AG10803 (cell line): ENCODE measurements around the gene TGFBR2.

Experiments
- DNase-seq: peaks from one replicate; pipeline ENCODE4 v3.0.0; 2010; ENCODE audit warnings: low read depth
- H3K4me3 ChIP-seq: 2 replicates; pipeline ENCODE4 v1.5.1; 2011; ENCODE audit warnings: mild to moderate bottlenecking, low read length, control low read depth
- CTCF ChIP-seq: conservative IDR thresholded peaks from 2 replicates; pipeline ENCODE4 v1.5.1; 2011; ENCODE audit warnings: mild to moderate bottlenecking, low read length, control low read depth, inconsistent platforms

TGFBR2 gene

GRCh38 chr3:30682434-30683155, 76.2 kb downstream of the TGFBR2 start:
- no peak for TF ChIP-seq CTCF
- H3K4me3 ChIP-seq: no peak overlapping the region
- peak; percentile 53 for DNase-seq

GRCh38 chr3:30683769-30684168, 77.4 kb downstream of the TGFBR2 start:
- no peak for DNase-seq
- no peak for TF ChIP-seq CTCF
- H3K4me3 ChIP-seq: no peak overlapping the region

GRCh38 chr3:30684356-30684755, 78.0 kb downstream of the TGFBR2 start:
- DNase-seq: no peak
- TF ChIP-seq CTCF: no peak
- no peak overlapping the region for H3K4me3 ChIP-seq

GRCh38 chr3:30685267-30685667, 78.9 kb downstream of the TGFBR2 start:
- TF ChIP-seq CTCF: no peak
- no peak overlapping the region for H3K4me3 ChIP-seq
- no peak for DNase-seq

GRCh38 chr3:30686176-30686575, 79.8 kb downstream of the TGFBR2 start:
- no peak for DNase-seq
- TF ChIP-seq CTCF: no peak

GRCh38 chr3:30686799-30687198, 80.4 kb downstream of the TGFBR2 start:
- no peak overlapping the region for H3K4me3 ChIP-seq
- no peak for TF ChIP-seq CTCF
- no peak for DNase-seq

More at GRCh38 chr3:30686176-30686575, 79.8 kb downstream of the TGFBR2 start:
- H3K4me3 ChIP-seq: no peak overlapping the region

GRCh38 chr3:30687930-30688570, 81.6 kb downstream of the TGFBR2 start:
- DNase-seq: no peak
- no peak for TF ChIP-seq CTCF
- no peak overlapping the region for H3K4me3 ChIP-seq
